ENCODE data around the gene GNB2.
A peak's percentile ranks its signal among the peaks of the same experiment; 100 is the strongest.
"Not testable (repeated sequence)": the region's sequence is repeated elsewhere in the genome, so short reads cannot be mapped to it uniquely, and the experiment has no call there.

Gene GNB2

DNA sequence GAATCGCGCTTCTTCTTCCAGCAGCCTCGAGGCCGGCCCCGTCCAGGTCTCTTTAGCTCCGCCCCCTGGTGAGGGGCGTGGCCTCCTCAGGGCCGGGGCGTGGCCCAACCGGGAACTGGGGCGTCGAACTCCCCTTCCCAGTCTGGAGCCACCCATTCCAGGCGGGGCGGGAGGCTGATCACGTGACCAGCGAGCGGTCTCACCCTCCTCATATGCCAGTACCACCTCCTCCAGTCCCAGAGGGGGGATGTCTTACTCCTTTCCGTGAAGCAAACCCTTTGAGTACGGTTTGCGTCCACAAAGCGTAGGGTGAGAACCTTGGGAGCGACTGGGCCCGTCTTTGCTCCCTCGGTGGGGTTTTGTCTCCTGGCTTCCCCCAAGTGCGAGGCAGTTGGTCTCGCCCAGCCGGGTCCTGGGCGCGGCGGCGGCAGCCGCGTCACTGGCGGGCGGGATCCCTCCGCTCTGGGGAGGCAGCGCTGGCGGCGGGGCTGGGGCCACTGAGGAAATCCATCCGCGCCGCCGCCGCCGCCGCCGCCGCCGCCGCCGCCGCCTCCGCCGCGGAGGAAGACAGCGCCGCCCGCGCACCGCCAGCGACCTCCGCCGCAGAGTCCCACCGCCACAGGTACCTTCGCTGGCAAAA, at the start of gene GNB2:
Gene GNB2, plus strand, starts transcription at position 439 of the 640 bp plus-strand sequence. CDS start 2,526 bp downstream, outside the sequence.
- peak; percentile 96 to 97 for DNase-seq

- no peak for DNase-seq
Observed at GRCh38 chr7:100623951-100624824, 49.4 kb upstream of the GNB2 start.

- no peak for DNase-seq
Observed at GRCh38 chr7:100626055-100626454, 47.5 kb upstream of the GNB2 start.

- DNase-seq, result peak; percentile 44 to 70
Observed at GRCh38 chr7:100626530-100627237, 46.9 kb upstream of the GNB2 start.

- DNase-seq, result no peak
Observed at GRCh38 chr7:100627238-100627549, 46.3 kb upstream of the GNB2 start.

DNA sequence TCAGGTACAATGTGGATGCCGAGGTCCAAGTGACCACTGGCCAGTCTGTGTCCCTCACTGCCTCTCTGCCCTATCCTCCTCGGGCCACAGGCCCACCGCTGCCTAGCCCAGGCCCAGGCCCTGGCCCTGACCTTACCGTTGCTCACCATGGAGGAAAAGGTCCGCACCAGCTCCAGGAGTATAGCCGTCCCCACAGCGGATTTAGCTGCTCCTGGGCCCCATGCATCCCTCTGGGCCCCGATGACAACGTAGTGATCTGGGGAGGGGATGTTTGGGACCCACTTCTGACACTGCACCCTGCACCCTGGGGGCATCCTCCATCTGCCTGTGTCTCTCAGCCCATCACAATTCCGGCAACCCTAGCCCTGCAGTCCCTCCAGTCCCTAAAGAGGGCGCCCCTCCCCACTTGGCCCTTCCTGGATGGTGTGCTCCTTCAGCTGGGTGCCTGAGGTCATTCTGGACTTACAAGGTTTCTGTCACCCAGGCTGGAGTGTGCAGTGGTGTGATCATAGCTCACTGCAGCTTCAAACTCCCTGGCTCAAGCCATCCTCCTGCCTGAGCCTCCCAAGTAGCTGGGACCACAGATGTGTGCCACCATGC, 44.3 kb upstream of the GNB2 start:
- DNase-seq, result peak in 1 of 2 experiments; percentile 13

GRCh38 chr7:100630066-100630465, 43.5 kb upstream of the GNB2 start:
- no peak for DNase-seq

DNA sequence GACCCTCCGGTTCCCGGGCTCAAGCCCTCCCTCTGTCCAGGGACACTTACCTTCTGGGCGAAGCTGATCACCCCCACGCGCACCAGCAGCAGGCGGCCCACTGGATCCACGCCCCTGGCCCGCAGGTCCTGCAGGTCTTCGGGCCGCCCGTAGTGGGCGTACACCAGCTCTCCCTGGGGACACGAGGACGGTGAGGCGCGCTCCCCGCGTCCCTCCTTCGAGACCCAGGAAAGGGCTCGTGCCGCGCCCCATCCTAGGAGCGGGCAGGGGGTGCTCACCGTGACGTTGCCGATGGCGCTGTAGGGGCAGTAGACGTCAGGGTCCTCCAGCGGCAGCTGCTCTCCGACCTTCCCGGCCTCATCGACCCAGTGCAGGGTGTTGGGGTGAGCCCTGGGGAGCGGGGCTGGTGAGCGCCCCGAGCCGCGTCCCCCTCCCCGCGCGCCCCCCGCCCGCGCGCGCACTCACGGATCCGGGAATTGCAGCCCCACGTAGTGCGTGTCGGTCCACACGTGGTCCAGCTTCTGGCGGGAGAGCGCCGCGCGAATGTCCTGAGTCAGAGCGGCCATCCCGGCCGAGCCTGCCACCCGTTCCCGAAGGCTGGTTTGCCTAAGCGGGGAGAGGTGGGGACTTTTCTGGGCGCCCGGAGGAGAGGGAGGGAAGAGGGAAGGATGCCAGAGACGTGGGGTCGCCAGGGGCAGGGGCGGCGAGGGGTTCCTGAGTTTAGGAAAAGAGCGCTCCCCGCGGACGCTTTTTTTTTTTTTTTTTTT, 40.4 kb upstream of the GNB2 start:
- peak; percentile 12 to 60 for DNase-seq

- no peak for DNase-seq
Observed at GRCh38 chr7:100639995-100640516, 33.5 kb upstream of the GNB2 start.

GRCh38 chr7:100640517-100641440, 32.8 kb upstream of the GNB2 start:
- no peak for DNase-seq

GRCh38 chr7:100641463-100641859, 32.1 kb upstream of the GNB2 start, which contains the start of gene TFR2:
TFR2 (minus strand) TSS chr7:100641552; CDS start chr7:100641509, 43 bp downstream.
- DNase-seq, result no peak

DNA sequence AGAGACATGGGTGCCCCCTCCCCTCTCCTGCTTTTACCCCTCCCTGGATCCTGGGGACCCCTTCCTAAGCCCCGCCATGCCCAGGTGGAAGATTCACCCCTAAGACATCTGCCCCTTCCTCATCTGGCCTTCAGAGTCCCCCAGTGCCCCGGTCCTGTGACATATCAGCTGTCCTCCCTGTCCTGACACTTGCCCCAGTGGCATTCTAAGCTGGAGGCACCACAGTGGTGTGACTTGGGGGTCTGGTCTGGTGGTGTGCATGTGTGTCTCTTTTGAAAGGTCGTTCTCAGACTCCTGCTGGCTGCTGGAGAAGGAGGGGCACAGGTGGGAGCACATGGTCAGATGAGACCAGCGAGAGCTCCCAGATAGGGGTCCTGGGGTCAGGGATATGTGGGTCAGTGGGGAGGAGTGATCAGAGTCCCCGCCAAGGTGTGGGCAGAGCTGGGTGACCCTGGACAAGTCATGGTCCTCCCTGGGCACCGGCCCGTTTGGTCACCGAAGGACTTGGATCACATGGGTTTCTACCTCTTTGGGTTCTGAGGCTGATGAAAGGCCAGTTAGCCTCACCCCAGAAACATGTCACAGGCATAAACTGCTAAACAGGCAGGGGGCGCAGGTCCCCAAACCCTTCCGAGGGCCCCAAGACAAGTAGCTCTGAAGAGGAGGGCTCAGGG, 31.5 kb upstream of the GNB2 start:
- DNase-seq, result no peak

DNA sequence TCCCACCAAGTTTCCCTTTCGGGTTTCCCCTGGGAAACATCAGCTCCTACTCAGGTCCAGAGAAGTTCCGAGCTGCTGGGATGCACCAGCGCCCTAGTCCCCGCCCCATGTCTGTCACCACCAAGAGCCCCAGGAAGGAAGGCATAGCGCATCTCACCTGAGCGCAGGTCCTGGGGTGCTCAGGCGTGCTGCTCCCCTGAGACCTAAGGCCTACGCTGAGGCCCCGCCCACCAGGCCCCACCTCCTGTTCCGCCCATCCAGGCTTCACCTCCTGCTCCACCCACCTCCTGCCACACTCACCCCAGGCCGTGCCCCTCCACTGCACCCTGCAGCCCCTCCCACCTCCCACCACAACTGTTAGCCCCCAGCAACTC, 31.0 kb upstream of the GNB2 start:
- DNase-seq, result no peak

GRCh38 chr7:100649826-100650565, 23.5 kb upstream of the GNB2 start:
- no peak for DNase-seq

- no peak for DNase-seq
Observed at GRCh38 chr7:100654908-100655831, 18.4 kb upstream of the GNB2 start.

- peak; percentile 60 to 82 for DNase-seq
Observed at GRCh38 chr7:100655908-100656674, 17.4 kb upstream of the GNB2 start, which contains the start of gene ACTL6B. ACTL6B (minus strand) TSS chr7:100656448; CDS start chr7:100656354, 94 bp downstream.

GRCh38 chr7:100662194-100662776, 11.3 kb upstream of the GNB2 start:
- not testable (repeated sequence) for DNase-seq
